ENCODE results near the gene SLC2A4.
A peak's percentile ranks its signal among the peaks of the same experiment; 100 is the strongest.

Gene SLC2A4

GRCh38 chr17:7248796-7249195, 32.7 kb upstream of the SLC2A4 start:
- DNase-seq = no peak

DNA sequence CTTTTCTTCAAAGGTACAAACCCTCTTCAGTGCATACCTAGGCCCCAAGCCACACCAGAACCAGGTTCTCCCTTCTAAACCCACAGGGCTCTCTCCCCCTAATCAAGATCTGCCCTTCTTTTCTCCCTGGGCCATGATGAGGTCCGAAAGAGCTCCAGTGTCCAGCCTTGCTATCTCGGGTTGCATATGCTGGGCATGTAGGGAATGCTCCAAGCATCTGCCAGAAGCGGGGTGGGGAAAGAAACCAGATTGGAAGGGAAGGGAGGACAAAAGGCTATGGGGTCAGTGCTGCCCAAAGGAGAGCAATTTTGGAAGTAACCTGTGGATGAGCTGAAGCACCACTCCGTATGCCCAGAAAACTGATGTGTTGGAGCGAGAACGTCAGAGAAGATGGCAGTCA, 32.3 kb upstream of the SLC2A4 start:
- no peak for DNase-seq

DNA sequence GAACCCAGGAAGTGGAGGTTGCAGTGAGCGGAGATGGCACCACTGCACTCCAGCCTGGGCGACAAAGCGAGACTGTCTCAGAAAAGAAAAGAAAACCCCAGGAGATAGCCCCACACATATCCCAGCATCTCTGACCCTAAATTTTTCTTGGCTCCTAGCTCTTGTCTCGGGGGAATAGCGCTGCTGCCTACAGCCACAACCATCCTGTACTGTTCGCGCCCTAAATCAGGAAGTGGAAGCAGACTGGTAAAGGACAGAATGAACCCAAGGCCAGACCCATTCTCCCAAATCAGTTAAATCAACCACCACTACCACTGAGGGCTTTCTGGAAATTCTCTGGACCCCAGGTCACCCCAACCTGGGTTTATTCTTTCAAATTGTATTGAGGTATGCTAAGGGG, 31.7 kb upstream of the SLC2A4 start:
- no peak for DNase-seq

DNA sequence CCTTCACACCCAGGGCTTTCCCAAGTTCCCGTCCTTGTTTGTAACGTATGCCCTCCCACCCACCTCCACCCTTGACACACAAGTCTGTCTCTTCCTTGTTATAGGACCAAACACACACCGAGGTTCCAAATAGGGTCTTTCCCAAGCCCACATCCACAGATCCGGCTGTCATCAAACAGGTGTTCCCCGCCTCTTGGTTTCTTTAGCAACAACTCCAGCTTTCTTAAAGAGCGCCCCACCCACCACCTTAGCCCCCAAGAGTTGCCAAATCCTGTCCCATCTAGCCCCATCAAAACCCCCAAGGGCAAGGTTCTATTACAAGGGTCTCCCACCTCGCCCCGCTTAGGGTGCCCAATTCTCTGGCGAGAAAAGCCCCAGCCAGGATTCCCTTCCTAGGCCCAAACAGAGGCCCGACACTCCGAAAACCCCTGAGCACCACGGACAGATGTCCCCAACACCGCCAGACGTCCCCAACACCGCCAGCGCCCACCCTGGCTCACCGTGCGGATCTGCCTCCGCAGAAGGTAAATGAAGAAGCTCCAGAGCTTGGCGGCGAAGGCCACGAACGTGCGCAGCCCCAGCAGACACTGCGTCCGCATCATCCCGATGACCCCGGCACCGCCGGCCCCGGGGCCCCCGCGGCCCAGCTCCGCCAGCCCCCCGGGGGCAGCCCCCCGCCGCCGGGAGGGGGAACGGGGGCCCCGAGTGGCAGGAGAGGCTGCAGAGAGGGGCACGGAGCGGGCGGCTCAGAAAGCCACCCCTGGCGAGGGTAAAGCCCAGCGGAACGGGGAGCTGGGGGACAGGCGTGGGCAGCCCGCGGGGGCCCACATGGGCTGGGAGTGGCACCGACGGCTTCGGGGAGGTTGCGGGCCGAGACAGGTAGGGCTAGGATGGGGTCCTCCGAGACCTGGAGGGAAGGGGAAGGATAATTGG, 30.6 kb upstream of the SLC2A4 start:
- peak; percentile 75 for DNase-seq

GRCh38 chr17:7251661-7252175, 29.8 kb upstream of the SLC2A4 start, which contains the start of gene CTDNEP1:
Gene CTDNEP1 (minus strand): TSS chr17:7251734. CDS start chr17:7251296, 438 bp downstream.
- DNase-seq = peak; percentile 99

- peak; percentile 90 for DNase-seq
Observed at GRCh38 chr17:7252176-7253043, 29.1 kb upstream of the SLC2A4 start, which contains the start of gene ELP5. Gene ELP5 (plus strand): TSS chr17:7252215. CDS start chr17:7252551, 336 bp downstream.

DNA sequence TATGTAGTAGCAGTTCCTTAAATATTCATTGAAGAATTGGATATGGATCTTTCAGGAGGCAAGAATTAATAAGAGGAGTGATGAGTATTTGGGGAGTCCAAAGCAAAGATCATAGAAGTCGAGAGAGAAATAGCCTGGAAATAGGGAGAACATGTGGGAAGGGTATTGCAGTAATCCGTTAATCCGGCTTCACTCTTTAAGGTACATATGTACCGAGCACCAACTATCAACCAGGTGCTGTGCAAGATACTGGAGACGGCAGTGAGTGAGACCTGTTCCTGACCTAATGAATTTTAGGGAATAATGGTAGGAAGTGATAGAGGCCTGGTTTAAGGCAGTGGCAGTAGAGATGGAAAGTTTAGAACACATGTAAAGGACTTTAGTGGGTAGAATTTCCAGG, 28.4 kb upstream of the SLC2A4 start:
- DNase-seq = no peak

- no peak for DNase-seq
Observed at GRCh38 chr17:7254511-7254910, 27.0 kb upstream of the SLC2A4 start.

DNA sequence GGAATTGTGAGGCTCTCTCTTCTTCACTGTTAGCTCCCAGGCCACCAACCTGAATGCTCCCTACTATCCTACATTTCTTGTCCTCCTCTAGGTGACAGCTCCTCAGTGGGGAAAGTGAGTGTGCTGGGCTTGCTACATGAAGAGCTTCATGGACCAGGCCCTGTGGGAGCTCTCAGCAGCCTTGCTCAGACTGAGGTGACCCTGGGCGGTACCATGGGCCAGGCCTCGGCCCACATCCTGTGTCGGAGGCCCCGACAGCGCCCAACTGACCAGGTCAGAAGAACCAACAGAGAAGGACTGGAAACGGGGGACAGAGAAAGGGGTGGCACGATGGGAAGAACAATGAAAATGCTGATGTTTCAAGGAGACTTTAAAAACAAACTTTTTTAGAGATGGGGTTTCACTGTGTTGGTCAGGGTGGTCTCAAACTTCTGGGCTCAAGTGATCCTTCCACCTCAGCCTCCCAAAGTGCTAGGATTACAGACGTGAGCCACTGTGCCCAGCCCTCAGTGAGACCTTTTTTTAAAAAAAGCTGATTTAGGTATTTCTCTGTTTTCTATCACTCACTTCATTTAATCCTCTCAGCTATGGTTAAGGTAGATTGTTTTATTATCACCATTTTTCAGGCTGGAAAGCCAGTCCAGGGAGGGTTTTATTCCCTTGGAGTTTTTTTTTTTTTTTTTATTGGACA, 24.6 kb upstream of the SLC2A4 start:
- no peak for DNase-seq

GRCh38 chr17:7258731-7259554, 22.6 kb upstream of the SLC2A4 start:
- DNase-seq = no peak

DNA sequence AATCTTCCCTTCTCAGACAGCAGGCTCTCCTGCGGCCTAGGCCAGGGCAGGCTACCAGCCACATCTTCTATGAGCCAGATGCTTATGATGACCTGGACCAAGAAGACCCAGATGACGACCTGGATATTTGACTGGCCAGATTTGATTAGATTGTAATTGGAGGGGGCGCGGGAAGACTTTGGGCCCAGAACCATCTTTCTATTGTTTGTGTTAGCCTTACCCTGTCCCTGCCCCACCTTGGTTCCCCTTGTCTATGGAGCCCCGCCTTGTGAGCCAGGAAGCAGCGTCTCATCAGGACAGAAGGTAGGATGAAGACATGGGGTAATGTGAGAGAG, 22.0 kb upstream of the SLC2A4 start:
- no peak for DNase-seq

- DNase-seq = no peak
Observed at GRCh38 chr17:7260151-7260550, 21.4 kb upstream of the SLC2A4 start.

DNA sequence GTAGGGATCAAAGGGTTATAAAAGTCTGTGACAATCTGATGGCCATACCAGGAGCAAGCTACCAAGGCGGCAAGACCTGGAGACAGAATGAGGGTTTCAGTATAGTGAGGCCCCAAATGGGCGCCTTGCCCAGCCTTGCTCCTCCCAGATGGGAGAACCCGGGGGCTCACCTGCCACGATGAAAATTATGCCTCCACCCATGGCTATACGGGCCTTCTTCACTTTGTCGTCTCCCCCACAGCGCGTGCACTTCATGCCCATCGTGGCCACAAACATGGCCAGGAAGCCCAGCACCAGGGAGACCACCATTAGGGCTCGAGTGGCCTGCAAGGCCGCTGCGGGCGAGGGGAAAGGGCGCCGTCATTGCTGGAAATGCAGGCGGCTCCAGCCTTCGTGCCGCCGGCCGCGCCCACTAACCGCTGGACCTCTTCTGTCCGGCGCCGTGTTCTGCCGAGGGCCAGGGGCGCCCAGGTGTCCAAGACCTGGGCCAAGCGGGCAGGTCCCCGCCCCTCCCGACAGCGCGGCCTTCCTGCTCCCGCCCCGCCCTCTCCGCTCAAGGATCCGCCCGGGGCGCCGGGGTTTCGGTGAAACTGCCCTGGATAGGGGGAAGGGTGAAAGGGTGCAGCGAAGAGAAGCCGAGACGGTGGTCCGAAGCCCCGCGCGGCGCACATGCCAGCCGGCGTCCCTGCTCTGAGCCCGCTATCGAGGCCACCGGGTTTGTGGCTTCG, 20.7 kb upstream of the SLC2A4 start:
- DNase-seq = peak; percentile 42

- peak; percentile 34 for DNase-seq
Observed at GRCh38 chr17:7261379-7262191, 19.9 kb upstream of the SLC2A4 start.

- no peak for DNase-seq
Observed at GRCh38 chr17:7262192-7262934, 19.2 kb upstream of the SLC2A4 start, which contains the start of gene CLDN7. Gene CLDN7 (minus strand): TSS chr17:7262478. CDS start chr17:7262043, 435 bp downstream.

DNA sequence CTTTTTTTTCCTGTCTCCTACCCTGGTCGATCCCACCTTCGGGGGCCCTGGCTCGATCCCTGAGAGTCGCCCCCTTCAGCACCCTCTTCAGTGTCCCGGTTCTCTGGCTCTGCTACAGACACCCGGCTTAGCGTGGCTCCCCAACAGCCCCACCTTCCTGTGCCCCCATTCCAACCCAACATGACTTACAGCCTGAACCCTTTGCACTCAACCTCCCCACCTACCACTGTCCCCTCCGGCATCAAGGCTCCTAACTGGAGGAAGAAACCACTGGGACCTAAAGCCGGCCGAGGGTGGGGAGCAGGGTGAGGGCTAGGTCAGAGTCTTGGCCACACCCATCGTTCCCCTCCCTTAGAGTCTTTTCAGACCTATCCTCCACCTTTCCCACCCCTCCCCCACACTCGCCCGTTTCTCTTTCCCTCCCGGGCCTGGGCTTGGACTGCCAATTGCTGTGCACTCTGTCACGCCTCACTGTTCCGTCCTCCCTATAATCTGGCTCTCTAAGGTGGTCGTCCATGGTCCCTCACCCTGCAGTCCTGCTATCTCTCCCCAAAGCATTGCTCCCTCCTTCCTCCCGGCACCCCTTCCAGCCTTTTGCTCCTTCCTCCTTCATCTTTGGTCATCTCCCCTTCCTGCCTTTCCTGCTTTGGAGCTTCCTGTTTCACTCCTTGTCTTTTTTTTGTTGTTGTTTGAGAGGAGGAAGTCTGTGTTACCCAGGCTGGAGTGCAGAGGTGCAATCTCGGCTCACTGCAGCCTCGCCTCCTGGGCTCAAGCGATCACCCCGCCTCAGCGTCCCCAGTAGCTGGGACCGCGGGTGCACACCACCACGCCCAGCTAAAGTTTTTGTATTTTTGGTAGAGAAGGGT, 18.4 kb upstream of the SLC2A4 start:
- DNase-seq = peak; percentile 25

DNA sequence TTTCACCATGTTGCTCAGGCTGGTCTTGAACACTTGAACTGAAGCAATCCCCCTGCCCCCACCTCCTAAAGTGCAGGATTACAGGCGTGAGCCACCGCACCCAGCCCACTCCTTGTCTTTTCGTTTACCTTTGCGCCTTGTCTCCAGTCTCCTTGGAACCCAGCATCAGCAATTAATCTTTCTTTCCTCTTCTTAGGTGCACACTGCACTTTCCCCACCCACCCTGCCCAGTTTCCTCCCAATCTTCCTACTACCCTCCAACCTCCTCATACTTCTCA, 17.8 kb upstream of the SLC2A4 start:
- no peak for DNase-seq

DNA sequence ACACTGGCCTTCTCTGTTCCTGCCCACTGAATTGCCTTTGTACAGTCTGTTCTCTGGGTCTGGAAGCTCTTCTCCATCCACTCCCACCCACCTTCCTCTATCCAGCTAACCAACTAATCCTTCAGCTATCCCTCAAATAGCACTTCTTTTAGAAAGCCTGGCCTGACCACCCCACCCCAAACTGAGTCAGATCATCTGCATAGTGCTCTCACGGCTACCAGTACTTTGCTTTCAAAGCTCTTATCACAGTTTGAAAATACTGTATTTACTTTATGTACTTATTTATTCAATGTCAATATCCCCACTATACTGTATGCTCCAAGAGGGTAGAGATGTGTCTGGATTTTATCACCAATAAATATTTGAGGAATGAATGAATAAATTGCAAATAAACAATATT, 14.7 kb upstream of the SLC2A4 start:
- DNase-seq = no peak

- DNase-seq = no peak
Observed at GRCh38 chr17:7279448-7279847, 2.1 kb upstream of the SLC2A4 start.

Data from CD4-positive, alpha-beta T cell treated with Interleukin-10 for 1 hour (primary cell).